KMS-11 (cell line): ENCODE measurements around the gene UBE2O.

Source experiments
- H2AFZ ChIP-seq: fragments of 200-600 bp; sonication (generic); 2 replicates; pipeline ENCODE4 v1.6.1; 2016; ENCODE audit warnings: antibody characterized with exemption, mixed run types, low read depth
- H3K27ac ChIP-seq: fragments of 200-600 bp; sonication (generic); 2 replicates; pipeline ENCODE4 v1.6.1; 2016; ENCODE audit warnings: mild to moderate bottlenecking, mixed run types
- H3K27me3 ChIP-seq: fragments of 200-600 bp; sonication (generic); 2 replicates; pipeline ENCODE4 v1.6.1; 2017; ENCODE audit warnings: mild to moderate bottlenecking, low read depth, mixed run types, moderate library complexity; ENCODE audit not compliant: insufficient read depth
- H3K36me3 ChIP-seq: fragments of 200-600 bp; sonication (generic); 2 replicates; pipeline ENCODE4 v1.6.1; 2017; ENCODE audit warnings: mild to moderate bottlenecking, mixed run types; ENCODE audit not compliant: insufficient read depth
- H3K4me1 ChIP-seq: fragments of 200-600 bp; sonication (generic); 2 replicates; pipeline ENCODE4 v1.6.1; 2016; ENCODE audit warnings: mild to moderate bottlenecking, low read depth, mixed run types; ENCODE audit not compliant: poor library complexity, severe bottlenecking
- H3K4me2 ChIP-seq: fragments of 200-600 bp; sonication (generic); 2 replicates; pipeline ENCODE4 v1.7.0; 2016; ENCODE audit warnings: mild to moderate bottlenecking, mixed run types
- H3K4me3 ChIP-seq: fragments of 200-600 bp; sonication (generic); IDR thresholded peaks from 2 replicates; pipeline ENCODE4 v1.6.1; 2017; ENCODE audit warnings: low read depth, low read length, mixed read lengths; ENCODE audit not compliant: insufficient read depth
- H3K79me2 ChIP-seq: fragments of 200-600 bp; sonication (generic); 2 replicates; pipeline ENCODE4 v1.6.1; 2016; ENCODE audit warnings: low read depth, mixed run types; ENCODE audit not compliant: insufficient read depth
- H3K9ac ChIP-seq: fragments of 200-600 bp; sonication (generic); 2 replicates; pipeline ENCODE4 v1.6.1; 2016; ENCODE audit warnings: mild to moderate bottlenecking, mixed run types
- H4K20me1 ChIP-seq: fragments of 200-600 bp; sonication (generic); 2 replicates; pipeline ENCODE4 v1.6.1; 2016; ENCODE audit warnings: mild to moderate bottlenecking, mixed run types; ENCODE audit not compliant: insufficient read depth
- TF ChIP-seq, protein P1 (sequence below): fragments of 200-600 bp; sonication (generic); conservative IDR thresholded peaks from 2 replicates; pipeline ENCODE4 v1.6.1; 2017; ENCODE audit warnings: low read depth, mild to moderate bottlenecking, antibody characterized with exemption, low read length, moderate library complexity, mixed read lengths

The UBE2O gene

DNA sequence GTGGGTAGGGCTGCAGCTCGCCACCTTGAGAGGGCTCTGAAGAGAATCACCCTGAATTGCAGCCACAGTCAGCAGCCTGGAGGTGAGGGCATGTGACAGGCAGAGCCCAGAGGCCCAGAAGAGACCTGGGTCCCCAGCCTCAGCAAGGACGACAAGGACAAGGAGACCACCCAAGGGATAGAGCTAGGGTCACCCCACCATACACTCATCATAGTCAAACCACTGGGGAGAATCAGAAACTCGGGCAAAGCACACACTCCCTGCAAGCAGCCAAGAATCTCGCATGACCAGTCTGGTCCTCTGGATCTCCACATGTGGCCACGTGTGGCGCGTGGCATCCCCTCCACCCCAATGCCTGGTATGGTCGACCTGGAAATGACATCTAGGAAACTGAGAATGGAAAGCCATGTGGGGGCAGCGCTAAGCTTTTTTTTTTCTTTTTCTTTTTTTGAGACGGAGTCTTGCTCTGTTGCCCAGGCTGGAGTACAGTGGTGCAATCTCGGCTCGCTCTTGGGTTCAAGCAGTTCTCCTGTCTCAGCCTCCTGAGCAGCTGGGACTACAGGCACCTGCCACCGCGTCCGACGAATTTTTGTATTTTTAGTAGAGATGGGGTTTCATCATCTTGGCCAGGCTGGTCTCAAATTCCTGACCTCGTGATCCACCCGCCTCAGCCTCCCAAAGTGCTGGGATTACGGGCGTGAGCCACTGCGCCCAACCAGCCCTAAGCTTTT lies 73.1 kb downstream of the UBE2O start:
- TF ChIP-seq, protein P1, sequence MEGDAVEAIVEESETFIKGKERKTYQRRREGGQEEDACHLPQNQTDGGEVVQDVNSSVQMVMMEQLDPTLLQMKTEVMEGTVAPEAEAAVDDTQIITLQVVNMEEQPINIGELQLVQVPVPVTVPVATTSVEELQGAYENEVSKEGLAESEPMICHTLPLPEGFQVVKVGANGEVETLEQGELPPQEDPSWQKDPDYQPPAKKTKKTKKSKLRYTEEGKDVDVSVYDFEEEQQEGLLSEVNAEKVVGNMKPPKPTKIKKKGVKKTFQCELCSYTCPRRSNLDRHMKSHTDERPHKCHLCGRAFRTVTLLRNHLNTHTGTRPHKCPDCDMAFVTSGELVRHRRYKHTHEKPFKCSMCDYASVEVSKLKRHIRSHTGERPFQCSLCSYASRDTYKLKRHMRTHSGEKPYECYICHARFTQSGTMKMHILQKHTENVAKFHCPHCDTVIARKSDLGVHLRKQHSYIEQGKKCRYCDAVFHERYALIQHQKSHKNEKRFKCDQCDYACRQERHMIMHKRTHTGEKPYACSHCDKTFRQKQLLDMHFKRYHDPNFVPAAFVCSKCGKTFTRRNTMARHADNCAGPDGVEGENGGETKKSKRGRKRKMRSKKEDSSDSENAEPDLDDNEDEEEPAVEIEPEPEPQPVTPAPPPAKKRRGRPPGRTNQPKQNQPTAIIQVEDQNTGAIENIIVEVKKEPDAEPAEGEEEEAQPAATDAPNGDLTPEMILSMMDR = no peak

DNA sequence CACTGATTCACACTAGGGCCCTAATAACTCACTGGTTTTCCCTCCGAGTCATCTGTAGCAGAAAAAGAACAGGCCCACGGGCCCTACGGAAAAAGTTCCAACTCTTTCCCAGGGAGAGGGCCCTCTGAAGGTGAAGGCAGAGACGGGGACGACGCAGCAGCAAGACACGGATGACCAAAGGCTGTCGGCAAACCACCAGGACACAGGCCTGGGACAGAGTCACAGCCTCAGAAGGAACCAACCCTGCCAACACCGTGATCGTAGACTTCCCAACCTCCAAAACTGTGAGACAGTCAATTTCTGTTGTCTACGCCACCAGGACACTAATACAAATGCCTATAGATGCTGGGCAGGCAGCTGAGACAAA lies 73.7 kb downstream of the UBE2O start:
- H3K79me2 ChIP-seq = no peaks in the 10 kb centered on the region
- no peaks in the 10 kb centered on the region for H3K36me3 ChIP-seq
- H3K9ac ChIP-seq = no peak overlapping the region
- H3K4me3 ChIP-seq = no peak overlapping the region
- peaks cover 8% of the 10 kb centered on the region; the same call in 1 of the 2 replicates for H3K27me3 ChIP-seq
- no peak overlapping the region for H2AFZ ChIP-seq
- H3K4me1 ChIP-seq = no peaks in the 10 kb centered on the region
- TF ChIP-seq, protein P1 = no peak
- no peak overlapping the region for H3K4me2 ChIP-seq
- no peak overlapping the region for H3K27ac ChIP-seq
- H4K20me1 ChIP-seq = no peaks in the 10 kb centered on the region

More for the DNA sequence above, 73.1 kb downstream of the UBE2O start:
- Histone ChIP-seq H3K4me3 (no peak overlapping the region), H2AFZ (no peak overlapping the region), H3K79me2 (no peaks in the 10 kb centered on the region), H3K9ac (no peak overlapping the region), H3K4me2 (no peak overlapping the region), H3K27ac (no peak overlapping the region), H3K36me3 (no peaks in the 10 kb centered on the region), H3K27me3 (peaks cover 11% of the 10 kb centered on the region), H3K4me1 (peaks cover 3% of the 10 kb centered on the region), H4K20me1 (no peaks in the 10 kb centered on the region)

DNA sequence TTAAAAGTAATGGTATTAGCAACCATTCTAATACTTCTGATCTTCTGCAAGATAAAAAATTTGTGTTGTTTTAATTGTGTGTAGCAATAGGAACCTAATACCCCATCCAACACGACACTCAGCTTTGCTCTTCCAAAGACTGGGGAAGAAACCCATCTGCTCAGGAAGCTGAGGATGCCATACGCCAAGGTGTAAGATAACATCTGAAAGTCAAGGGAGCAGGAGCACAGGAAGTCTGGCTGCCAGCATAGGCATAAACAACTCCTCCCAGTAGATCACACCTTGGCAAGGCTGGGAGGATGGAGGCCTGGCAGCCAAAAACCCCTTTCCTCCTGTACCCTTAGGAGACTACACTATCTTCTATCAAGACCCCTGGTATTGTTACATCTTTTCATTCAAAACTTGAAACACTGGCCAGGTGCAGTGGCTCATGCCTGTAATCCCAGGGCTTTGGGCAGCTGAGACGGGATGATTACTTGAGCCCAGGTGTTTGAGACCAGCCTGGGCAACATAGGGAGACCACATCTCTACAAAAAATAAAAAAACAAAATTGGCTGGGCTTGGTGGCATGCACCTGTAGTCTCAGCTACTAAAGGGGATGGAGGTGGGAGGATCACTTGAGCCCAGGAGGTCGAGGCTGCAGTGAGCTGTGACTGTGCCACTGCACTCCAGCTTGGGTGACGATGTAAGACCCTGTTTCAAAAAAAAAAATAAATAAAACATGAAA lies 74.2 kb downstream of the UBE2O start:
- Histone ChIP-seq H3K4me3 (no peak overlapping the region), H3K27me3 (peaks cover 8% of the 10 kb centered on the region; the same call in 1 of the 2 replicates), H2AFZ (no peak overlapping the region), H3K36me3 (no peaks in the 10 kb centered on the region), H3K27ac (no peak overlapping the region), H3K79me2 (no peaks in the 10 kb centered on the region), H3K4me2 (no peak overlapping the region), H4K20me1 (no peaks in the 10 kb centered on the region), H3K9ac (no peak overlapping the region), H3K4me1 (no peaks in the 10 kb centered on the region)
- TF ChIP-seq, protein P1 = no peak

DNA sequence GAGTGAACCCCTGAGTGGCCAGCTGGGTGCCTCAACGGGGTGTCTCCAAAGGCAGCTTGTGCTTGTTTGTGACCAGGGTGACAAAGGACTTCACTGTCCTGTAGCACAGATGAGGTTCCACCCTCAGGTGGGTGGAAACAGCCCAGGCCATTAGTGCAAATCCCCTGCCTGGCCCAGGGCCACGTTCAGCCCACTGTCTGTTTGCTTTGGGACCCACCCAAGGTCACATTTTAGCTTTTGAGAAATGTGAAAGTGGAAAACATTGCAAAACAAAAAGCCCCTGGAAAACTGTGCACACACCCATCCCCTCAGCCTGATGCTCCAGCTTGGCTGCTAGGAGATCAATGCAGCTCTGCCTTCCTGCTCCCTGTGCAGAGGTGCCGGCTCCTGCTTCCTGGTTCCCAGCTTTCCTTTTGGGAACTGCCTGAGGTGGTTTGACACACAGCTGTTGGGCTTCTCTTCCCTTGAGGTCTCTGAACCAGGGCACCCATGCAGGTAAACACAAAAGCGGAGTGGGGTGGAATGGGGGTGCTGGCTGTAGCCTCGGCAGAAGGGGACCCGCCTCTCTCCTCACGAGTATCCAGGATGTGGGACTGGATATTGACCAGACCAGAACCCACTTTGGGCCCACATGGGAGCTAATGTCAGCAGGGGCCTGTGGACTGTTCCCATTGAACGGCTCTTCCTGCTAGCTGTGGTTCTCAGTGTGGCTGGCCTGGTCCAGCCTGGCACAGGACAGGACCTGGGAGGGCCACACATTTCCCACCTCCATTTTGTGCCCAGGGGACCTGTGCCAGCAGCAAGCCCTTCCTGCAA lies 76.4 kb downstream of the UBE2O start:
- H3K9ac ChIP-seq = no peak overlapping the region
- H3K4me3 ChIP-seq = no peak overlapping the region

More for the DNA sequence above, 76.4 kb downstream of the UBE2O start:
- Histone ChIP-seq H3K79me2 (no peaks in the 10 kb centered on the region), H3K4me2 (no peak overlapping the region), H2AFZ (no peak overlapping the region), H3K27me3 (no peaks in the 10 kb centered on the region; the same call in 1 of the 2 replicates), H3K36me3 (no peaks in the 10 kb centered on the region), H4K20me1 (no peaks in the 10 kb centered on the region), H3K4me1 (no peaks in the 10 kb centered on the region), H3K27ac (no peak overlapping the region)
- TF ChIP-seq, protein P1 = no peak
